ENCODE measurements around the gene PER2. TPM values are rescaled to one million over a fixed set of nuclear protein-coding genes. Genes with fewer than 3 reads are reported as not detected.

The PER2 gene
- total and polyA plus RNA-seq, 10 of the 15 experiments (the other 5 are each of a cell fraction or from before 2014, with no cell fraction given) = 1.5 to 15.1 (median 4.6) TPM

DNA sequence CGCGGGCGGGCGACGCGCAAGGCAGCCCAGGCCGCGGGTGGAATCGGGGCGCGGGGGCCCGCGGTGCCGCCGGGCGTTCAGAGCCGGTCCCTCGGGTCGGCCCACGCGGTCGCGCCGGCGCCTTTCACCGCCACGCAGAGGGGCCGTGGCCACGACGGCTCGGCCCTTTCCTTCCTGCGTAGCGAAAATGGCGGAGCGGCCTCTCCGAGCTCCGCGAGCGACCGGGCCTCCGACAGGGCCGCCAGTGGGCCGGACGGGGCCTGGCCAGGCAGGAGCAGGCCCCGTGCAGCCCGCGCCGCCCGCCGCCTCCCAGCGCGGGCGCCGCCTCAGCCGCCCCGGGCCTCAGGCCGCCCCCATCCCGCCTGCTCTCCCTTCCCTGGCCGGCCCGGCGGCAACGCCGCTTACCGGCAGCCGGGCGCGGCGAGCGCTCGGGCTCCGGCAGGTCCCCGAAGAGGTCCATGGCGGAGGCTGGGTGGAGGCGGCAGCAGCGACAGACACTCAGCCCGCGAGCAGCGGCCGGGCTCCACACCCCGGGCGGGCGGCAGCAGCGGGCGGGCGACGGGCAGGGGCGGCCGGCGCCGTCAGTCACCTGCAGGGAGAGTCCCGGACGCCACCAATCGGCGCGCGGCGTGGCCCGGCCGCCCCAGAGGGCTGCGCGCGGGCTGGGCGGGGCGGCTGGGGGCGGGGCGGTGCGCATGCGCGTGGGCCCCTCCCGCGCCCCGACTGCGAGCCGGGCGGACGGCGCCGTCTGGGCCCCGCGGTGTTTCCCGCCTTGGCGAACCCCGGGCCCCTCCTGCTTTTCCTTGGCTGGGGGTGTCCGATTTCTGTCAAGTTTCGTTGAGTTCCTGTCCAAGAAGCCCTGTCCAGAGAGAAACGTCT is 85.1 kb downstream of the PER2 start, which contains the start of gene ILKAP (continued):
- TF ChIP-seq, protein P1, sequence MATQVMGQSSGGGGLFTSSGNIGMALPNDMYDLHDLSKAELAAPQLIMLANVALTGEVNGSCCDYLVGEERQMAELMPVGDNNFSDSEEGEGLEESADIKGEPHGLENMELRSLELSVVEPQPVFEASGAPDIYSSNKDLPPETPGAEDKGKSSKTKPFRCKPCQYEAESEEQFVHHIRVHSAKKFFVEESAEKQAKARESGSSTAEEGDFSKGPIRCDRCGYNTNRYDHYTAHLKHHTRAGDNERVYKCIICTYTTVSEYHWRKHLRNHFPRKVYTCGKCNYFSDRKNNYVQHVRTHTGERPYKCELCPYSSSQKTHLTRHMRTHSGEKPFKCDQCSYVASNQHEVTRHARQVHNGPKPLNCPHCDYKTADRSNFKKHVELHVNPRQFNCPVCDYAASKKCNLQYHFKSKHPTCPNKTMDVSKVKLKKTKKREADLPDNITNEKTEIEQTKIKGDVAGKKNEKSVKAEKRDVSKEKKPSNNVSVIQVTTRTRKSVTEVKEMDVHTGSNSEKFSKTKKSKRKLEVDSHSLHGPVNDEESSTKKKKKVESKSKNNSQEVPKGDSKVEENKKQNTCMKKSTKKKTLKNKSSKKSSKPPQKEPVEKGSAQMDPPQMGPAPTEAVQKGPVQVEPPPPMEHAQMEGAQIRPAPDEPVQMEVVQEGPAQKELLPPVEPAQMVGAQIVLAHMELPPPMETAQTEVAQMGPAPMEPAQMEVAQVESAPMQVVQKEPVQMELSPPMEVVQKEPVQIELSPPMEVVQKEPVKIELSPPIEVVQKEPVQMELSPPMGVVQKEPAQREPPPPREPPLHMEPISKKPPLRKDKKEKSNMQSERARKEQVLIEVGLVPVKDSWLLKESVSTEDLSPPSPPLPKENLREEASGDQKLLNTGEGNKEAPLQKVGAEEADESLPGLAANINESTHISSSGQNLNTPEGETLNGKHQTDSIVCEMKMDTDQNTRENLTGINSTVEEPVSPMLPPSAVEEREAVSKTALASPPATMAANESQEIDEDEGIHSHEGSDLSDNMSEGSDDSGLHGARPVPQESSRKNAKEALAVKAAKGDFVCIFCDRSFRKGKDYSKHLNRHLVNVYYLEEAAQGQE (IDR thresholded peaks at IDR 0.05; ENCODE audit: low read depth, low read length) = no peak
- TF ChIP-seq, protein P2, sequence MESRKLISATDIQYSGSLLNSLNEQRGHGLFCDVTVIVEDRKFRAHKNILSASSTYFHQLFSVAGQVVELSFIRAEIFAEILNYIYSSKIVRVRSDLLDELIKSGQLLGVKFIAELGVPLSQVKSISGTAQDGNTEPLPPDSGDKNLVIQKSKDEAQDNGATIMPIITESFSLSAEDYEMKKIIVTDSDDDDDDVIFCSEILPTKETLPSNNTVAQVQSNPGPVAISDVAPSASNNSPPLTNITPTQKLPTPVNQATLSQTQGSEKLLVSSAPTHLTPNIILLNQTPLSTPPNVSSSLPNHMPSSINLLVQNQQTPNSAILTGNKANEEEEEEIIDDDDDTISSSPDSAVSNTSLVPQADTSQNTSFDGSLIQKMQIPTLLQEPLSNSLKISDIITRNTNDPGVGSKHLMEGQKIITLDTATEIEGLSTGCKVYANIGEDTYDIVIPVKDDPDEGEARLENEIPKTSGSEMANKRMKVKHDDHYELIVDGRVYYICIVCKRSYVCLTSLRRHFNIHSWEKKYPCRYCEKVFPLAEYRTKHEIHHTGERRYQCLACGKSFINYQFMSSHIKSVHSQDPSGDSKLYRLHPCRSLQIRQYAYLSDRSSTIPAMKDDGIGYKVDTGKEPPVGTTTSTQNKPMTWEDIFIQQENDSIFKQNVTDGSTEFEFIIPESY (IDR thresholded peaks at IDR 0.05) = no peak
- peak; percentile 60 for TF ChIP-seq NRF1 (conservative IDR thresholded peaks at IDR 0.05; ENCODE audit: low read depth, low read length)
- no peak for TF ChIP-seq SIX5 (IDR thresholded peaks at IDR 0.05; ENCODE audit: low read depth, low read length, severe bottlenecking)
- TF ChIP-seq RAD51 (IDR thresholded peaks at IDR 0.05) = no peak
- no peak for TF ChIP-seq SREBF1 (IDR thresholded peaks at IDR 0.05; ENCODE audit: low read length)

All from GM12878 (cell line).